Stimulated activated CD4-positive, alpha-beta T cell treated with anti-CD3 and anti-CD28 coated beads, Interleukin-4, amount 100 ng/mL, for 4 hours (primary cell): ENCODE measurements around the gene NSMCE1.
"Not testable (repeated sequence)": the region's sequence is repeated elsewhere in the genome, so short reads cannot be mapped to it uniquely, and the experiment has no call there.

ENCODE experiments used
- DNase-seq, 2 experiments: peaks; one replicate each; pipeline ENCODE4 v3.0.0-alpha.2; 2020

Gene NSMCE1

DNA sequence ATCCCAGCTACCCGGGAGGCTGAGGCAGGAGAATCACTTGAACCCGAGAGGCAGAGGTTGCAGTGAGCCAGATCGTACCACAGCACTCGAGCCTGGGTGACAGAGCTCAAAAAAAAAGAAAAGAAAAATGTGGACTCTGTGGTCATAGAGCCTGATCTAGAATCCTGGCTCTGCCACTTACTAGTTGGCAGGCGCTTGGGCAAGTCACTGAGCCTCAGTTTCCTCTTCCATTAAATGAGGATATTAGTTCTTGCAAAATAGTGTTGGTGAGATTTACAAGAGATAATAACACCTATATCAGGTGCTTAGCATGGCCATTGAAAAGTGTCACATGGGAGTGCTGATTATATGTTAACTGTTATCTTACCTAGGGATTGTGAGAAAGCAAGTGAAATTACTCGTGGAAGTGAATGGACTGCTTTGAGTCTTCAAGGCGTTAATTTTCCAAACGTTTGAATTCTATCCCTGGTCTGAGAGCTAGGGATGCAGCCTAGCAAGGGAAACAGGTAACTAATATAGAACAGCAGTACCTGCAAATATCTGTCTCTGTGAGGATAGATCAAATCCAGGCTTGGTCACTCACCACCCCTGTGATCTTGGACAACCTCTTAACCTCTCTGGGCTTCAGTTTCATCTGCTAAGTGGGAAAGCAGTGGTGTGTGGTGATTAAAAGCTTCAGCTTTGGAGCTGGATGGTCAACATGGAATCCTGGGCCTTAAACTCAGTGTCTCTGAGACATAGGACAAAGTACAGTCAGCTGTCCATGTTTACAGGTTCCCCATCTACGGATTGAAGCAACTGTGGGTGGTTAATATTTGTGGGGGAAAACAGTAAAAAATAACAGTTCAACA lies 953 bp upstream of the NSMCE1 start:
- DNase-seq = no peak

DNA sequence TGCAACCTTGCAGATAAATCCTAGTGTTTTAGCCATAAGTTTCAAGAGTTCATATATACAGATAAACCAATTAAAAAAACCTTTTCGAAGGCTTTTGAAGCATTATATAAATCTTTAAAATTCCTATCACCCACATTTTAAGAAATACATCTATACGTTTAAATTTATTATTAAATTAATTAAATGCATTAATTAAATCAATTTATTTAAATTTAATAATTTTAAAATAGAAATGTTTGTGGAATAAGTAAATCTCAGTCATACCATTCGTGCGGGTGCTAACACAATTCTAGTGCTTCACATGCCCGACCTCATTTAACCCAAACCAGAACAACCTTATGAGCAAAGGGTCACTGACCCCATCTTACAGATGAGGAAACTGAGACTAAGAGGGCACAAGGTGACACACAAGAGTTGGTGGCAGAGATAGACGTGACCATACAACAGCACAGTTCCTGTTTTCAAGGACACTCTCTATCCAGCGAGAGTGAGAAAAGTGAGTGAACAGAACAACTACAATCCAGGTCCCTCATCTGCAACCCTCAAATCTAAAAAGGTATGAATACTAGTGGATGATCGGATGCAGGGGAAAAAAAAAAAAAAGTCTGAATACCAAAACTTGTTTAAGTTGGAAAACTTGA lies 1.4 kb downstream of the NSMCE1 start:
- no peak for DNase-seq

DNA sequence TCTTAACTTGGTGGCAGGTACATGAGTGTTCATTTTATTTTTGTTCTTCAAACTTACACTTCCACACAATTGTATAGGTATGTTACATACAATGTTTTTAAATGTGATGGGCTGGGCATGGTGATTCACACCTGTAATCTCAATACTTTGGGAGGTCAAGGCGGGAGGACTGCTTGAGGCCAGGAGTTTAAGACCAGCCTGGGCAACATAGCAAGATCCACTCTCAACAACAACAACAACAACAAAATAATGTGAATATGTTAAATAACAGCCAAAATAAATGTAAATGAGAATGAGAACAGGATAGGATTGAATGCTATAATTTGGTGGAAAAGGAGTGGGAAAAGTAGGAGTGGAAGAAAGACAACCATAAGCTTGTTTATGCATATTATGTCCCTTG lies 2.6 kb downstream of the NSMCE1 start:
- no peak for DNase-seq

DNA sequence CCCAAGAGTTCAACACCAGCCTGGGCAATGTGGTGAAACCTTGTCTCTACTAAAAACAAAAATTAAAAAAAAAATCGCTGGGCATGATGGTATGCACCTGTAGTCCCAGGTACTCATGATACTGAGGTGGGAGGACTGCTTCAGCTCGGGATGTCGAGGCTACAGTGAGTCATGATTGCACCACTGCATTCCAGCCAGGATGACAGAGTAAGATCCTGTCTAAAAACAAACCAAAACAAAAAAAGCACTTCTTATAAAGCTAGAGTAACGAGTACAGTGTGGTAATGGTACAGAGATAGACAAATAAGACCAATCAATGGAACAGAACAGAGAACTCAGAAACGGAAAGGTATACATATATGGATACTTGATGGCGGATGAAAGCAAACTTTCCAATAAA lies 4.4 kb downstream of the NSMCE1 start:
- DNase-seq = no peak

DNA sequence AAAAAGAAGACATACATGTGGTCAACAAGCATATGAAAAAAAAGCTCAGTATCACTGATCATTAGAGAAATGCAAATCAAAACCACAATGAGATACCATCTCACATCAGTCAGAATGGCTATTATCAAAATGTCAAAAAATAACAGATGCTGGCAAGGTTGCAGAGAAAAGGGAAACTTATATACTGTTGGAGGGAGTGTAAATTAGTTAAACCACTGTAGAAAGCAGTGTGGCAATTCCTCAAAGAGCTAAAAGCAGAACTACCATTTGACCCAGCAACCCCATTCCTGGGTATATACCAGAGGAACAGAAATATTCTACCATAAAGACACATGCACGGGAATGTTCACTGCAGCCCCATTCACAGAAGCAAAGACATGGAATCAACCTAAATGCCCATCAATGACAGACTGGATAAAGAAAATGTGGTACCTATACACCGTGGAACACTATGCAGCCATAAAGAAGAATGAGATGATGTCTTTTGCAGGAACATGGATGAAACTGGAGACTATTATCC lies 5.6 kb downstream of the NSMCE1 start:
- DNase-seq = not testable (repeated sequence)

DNA sequence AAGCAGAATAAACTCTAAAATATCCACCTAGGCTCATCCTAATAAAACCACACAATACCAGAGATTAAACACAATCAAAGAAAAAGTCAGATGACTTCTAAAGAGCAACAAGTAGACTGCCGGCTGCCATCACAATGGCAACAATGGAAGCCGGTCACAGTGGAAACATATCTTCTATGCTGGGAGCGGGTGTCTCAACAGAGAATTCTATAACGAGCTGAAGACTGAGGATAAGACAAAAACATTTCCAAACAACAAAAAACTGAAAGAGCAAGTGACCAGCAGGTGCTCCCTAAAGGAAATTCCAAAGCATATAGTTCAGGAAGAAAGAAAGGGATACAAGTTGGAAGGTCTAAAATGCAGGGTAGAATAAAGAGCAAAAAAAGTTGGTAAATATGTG lies 8.9 kb downstream of the NSMCE1 start:
- DNase-seq = no peak

DNA sequence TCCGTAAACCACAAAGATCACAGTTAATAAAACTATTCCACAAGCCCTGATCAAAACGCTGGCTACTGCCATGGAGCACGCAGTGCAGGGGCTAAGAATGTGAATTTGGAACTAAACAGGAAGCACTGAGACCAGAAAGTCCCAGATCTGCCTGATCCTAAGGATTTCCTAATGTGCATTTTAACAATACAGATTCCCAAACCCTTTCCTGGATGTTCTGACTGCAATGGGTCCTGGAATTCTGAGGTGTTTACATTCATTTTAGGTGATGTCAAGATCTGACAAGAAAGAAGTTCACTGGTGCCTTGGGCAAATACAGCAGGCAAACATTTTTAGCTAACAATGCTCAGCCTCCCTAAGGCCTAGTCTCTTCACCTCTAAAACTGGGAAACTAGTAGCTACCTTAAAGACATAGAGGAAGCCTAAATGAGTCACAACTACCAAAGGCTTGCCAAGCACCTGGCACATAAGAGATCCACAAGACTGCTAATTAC lies 10.3 kb downstream of the NSMCE1 start:
- DNase-seq = no peak

DNA sequence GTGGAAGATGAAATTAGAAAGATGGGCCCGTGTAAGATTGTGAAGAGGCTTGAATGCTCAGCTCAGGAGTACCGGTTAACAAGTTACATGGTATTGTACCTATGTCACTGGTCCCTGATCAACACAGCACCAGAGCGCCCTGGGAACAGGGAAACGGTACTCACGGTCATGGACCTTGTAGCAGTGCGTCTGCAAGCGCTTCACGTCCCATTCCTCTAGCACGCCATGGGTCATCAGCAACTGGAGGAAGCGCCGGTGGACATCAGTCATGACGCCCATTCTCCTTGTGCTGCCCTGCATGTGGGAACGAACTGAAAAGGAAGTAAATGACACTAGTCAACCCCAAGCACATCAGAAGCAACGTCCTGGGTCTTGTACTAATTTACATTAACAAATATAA lies 11.3 kb downstream of the NSMCE1 start:
- DNase-seq = no peak

DNA sequence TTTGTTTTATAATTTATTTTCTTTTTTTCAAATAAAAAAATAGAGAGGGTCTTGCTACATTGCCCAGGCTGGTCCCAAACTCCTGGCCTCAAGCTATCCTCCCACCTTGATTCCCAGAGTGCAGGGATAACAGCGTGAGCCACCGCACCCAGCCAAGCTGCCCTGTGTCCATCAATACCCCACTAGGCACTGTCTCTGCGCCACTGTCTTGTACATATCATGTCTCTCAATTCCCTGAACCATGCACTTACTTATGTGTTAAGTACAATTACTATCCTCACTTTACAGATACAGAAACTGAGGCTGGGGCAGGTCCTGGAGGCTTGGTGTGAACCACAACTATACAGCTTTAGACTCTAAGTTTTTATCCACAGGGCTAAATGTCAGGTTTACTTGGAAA lies 11.7 kb downstream of the NSMCE1 start:
- no peak for DNase-seq

DNA sequence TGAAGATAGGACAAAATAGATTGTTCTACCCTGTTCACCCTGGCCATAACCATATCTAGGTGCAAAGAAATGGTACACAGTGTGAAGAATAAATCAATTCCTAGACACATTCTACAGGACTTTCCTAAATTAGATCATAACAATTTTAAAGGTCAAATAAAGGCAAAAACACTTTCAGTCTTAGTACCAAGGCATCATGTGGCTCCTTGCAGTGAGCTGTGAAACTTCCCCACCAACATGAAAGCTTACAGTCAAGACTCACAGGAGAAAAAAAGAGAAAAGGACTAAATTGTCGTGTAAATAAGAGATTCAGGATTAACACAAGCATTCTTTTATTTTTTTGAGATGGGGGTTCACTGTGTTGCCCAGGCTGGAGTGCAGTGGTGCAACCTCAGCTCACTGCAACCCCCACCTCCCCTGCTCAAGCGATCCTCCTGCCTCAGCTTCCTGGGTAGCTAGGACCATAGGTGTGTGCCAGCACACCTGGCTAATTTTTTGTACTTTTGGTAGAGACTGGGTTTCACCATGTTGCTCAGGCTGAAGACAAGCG lies 14.2 kb downstream of the NSMCE1 start:
- no peak for DNase-seq

DNA sequence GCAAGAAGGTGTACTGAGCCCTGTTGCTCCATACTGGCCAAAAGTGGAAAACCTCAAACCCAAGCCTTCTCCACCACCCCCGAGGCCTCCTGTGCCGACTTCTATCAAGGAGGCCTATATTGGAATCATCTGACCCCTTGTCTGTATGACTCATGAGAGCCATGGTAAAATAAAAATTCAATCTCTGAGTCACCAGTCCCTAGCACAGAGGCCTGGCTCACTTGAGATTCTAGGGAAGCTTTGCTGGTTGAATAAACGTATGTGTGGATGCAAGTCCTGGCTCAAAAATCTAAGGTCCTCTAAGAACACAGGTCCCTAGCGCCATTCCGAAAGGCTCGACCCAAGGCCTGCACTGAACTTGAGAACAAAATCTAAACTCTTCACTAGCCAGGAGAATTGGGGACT lies 15.0 kb downstream of the NSMCE1 start:
- DNase-seq = no peak

DNA sequence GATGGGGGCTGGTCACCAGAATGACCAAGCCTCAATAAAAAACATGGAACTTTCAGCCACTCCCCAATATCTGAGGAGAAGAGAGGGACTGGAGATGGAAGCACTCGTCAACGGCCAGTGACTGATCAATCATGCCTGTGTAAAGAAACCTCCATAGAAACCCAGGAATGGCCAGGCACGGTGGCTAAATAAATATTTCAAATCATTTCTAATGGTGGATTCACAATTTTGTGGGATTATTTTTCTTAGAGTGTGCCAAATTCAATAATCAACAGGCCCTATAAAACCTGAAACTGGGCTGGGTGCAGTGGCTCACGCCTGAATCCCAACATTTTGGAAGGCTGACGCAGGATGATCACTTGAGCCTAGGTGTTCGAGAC lies 16.4 kb downstream of the NSMCE1 start:
- DNase-seq = no peak

DNA sequence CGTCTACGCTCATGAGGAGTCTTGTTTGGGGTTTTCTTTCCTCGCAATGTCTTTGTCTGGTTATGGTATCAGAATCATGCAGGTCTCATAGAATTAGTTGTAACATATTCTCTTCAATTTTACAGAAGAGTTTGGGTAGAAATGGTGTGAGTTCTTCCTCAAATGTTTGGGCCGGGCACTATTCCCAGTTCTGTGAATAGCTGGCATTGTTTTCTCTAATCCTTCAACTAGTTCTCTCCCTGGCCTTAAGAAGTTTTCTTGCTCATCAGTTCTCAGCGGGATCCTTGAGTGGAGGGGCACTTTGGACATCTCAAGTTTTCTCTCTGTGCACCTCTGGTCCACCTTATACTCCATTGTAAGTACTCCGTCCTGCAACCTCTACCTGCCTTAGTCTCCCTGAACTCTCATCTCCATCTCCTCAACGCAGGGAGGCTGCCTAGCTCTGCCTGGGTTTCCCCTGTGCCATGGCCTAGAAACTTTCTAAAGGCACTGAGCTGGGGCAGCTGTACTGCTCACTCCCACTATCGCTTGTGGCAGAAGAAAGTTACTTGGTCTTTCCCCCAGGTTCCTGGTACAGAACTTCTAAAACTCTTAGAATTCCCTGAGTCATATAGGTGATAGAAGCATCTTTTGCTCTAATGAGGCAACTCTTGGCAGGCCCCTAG lies 16.9 kb downstream of the NSMCE1 start:
- DNase-seq = no peak

DNA sequence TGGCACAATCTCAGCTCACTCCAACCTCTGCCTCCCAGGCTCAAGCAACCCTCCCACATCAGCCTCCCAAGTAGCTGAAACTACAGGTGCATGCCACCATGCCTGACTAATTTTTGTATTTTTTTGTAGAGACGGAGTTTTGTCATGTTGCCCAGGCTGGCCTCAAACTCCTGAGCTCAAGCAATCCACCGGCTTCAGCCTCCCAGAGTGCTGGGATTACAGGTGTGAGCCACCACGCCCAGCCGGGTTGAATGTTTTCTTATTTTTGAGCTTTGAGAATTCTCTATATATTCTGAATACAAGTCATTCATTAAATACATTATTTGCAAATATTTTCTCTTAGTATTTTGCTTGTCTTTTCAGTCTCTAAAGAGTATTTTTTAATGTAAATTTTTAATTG lies 19.7 kb downstream of the NSMCE1 start:
- not testable (repeated sequence) for DNase-seq

DNA sequence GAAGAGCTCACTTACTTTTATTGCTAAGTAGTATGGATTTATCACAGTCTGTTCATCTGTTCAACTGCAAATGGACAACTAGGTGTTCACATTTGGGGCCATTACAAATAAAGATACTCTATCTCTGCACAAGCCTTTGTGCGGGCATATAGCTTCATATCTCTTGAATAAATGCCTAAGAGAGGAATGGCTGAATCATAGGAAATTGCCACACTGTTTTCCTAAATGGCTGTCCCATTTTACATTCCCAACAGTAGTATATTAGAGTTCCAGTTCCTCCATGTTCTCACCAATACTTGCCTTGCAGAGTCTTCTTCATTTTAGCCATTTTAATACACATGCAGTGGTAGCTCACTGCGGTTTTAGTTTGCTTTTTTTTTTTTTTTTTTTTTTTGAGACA lies 20.5 kb downstream of the NSMCE1 start:
- DNase-seq = no peak

DNA sequence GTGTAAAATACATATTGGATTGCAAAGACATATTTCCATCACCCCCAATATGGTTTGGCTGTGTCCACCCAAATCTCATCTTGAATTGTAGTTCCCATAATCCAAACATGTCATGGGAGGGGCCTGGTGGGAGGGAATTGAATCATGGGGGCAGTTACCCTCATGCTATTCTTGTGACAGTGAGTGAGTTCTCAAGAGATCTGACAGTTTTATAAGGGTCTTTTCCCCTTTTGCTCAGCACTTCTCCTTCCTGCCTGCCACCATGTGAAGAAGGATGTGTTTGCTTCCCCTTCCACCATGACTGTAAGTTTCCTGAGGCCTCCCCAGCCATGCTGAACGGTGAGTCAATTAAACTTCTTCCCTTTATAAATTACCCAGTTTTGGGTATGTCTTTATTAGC lies 21.5 kb downstream of the NSMCE1 start:
- DNase-seq = not testable (repeated sequence)

DNA sequence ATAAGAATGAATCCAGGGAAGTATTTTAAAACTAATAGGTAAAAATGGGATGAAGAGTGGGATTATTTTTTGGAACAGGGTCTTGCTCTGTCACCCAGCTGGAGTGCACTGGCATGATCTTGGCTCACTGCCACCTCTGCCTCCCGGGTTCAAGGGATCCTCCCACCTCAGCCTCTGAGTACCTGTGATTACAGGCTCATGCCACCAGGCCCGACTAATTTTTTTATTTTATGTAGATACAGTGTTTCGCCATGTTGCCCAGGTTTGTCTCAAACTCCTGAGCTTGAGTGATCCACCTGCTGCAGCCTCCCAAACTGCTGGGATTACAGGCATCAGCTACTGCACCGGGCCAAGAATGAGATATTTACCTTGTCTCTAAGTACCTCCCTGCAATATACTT lies 22.1 kb downstream of the NSMCE1 start:
- DNase-seq = no peak

DNA sequence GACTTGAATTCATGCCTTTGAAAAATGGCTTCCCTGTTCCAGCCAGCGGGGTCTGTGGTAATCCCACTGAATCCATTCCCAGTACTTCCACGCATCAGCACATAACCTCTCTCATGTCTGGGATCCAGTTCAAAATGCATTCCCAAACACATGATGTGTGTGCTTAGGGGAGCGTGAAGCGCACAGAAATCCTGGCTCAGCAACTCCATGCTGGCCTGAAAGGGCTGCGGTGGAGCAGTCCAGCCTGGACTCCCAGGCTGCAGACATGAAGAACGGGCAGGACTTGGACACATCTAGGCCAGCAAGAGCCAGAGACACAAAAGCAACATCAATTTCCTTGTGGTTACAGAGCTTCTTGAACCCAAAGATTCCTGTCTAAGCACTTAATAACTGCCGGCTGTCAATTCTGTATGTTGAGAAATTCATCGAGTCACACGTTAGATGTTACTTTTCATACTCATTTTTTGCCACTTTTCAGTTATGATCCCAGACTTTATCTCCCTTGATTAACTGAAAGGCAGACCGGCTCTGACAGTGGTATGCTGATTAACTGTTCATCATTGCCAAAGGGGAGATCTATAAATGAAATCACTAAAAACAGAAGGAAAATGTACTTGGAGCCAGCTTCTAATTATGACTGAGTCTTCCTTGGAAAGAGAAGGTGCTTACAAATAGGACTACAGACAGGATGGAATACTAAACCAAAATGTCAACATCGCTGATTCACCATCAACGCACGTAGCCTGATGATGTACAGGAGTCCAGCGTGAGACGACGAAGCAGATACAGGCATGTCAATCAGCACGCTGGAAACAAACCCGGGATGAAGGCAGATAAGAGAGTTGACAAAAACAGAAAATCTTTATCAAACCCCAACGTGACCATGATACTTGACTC lies 23.0 kb downstream of the NSMCE1 start:
- no peak for DNase-seq

DNA sequence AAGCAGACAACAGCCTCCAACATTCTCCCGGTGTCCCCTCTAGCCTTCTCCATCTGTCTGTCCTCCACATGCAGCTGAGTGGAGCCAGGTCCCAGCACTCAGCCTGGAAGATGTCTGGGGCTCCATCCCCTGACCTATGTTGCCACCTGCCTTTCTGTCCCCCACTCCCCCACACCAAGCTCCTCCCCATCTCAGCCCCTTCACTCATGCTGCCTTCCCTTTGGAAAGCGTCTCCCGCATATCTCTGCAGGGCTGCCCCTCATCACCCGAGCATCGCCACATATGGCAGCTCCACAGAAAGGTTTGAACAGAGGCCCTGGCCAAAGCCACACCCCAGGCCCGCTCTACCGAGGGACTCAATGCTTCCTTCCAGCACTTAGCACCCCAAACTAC lies 24.2 kb downstream of the NSMCE1 start:
- no peak for DNase-seq

DNA sequence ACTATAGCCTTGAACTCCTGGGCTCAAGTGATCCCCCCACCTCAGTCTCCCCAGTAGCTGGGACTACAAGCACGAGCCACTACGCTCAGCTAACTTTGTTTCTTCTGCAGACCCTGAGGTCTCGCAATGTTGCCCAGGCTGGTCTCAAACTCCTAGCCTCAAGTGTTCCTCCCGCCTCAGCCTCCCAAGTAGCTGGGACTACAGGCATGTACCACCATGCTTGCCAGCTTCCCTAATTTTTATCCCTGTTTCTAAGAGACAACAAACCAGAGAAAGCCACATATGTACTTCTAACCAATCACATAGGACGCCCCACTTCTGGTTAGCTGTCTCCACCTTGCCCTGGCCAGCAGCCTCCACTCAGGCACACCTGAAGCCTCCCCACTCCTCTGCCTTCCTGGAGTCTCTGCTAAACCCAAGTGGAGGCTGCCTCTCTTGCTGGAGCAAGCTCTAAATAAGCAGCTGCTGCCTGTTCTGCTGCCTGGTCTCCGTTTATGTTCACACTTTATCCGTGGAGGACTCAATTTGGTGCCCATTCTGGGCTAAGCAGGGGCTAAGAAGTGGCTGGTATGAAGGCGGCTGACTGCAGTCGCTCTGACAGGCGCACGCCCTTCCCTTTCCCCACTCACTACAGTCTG lies 24.7 kb downstream of the NSMCE1 start:
- DNase-seq = no peak

DNA sequence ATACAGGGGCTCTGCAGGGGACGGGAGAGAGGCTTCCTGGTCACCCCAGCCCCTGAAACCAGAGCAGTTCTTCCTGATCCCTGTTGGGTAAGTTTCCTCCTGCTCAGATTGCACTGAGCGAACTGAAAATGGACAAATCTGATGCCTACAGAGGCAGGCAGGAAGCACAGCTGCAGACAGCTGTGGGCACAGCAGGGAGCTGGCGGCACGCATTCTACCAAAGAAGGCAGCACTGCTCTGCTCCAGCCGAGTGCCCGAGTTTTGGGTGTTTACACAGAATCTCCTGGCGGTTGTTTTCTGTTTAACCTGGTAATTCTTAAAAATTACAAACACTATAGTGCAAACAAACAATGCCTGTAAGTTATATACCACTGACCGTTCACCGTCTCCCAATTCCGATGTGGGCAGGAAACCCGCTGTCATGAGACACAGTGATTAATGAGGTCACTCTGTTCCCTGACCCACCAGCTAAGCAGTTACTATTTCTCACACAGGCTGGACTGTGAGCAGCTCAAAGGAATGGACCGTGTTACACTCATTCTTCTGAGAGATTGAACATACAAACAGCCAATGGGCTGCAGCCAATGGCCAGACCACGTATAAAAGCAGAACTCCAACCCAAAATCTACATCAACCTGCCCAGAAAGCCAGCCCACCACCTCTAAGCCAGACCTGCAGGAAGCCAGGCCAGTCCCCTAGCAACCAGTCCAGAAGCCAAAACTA lies 25.5 kb downstream of the NSMCE1 start:
- no peak for DNase-seq
